CD14-positive monocyte (primary cell): ENCODE measurements around the gene CNTN5. TPM values are rescaled to one million over a fixed set of nuclear protein-coding genes. Genes with fewer than 3 reads are reported as not detected.

Experiments used
- DNase-seq, 3 donors: peaks; one replicate each; pipeline ENCODE4 v3.0.0-alpha.2; 2011 to 2022
- H2AFZ ChIP-seq: 2 replicates; pipeline ENCODE4 v1.6.0; 2012; ENCODE audit warnings: mild to moderate bottlenecking, low read depth, low read length, inconsistent platforms; ENCODE audit not compliant: insufficient read depth, poor library complexity, severe bottlenecking
- H3K27ac ChIP-seq, 2 donors: 1 replicate in 1 of 2; 2 replicates in 1 of 2; pipeline ENCODE4 v1.5.1; 2012 to 2013; ENCODE audit warnings: low read length in 2 of 2, control low read depth in 1 of 2, inconsistent platforms in 1 of 2, low read depth in 1 of 2, mild to moderate bottlenecking in 1 of 2
- H3K27me3 ChIP-seq, 2 donors: one replicate each; pipeline versions ENCODE4 v1.6.0 to v1.6.1; 2011 to 2013; ENCODE audit warnings: low read length in 2 of 2; ENCODE audit not compliant: control insufficient read depth in 2 of 2, insufficient read depth in 2 of 2
- H3K36me3 ChIP-seq, 2 donors: replicated peaks in 1 of 2; 1 replicate in 1 of 2; 2 replicates in 1 of 2; pipeline versions ENCODE4 v1.5.1 to v1.6.1; 2012 to 2013; ENCODE audit warnings: low read length in 2 of 2, control low read depth in 1 of 2, inconsistent platforms in 1 of 2, mild to moderate bottlenecking in 1 of 2; ENCODE audit not compliant: insufficient read depth in 2 of 2, control insufficient read depth in 1 of 2
- H3K4me1 ChIP-seq, 2 donors: 1 replicate in 1 of 2; 2 replicates in 1 of 2; pipeline versions ENCODE4 v1.5.1 to v1.6.1; 2012 to 2013; ENCODE audit warnings: low read length in 2 of 2, control low read depth in 1 of 2, inconsistent platforms in 1 of 2, mild to moderate bottlenecking in 1 of 2, moderate library complexity in 1 of 2; ENCODE audit not compliant: insufficient read depth in 2 of 2, control insufficient read depth in 1 of 2
- H3K4me2 ChIP-seq: replicated peaks from 2 replicates; pipeline ENCODE3; 2012; ENCODE audit warnings: low read length, moderate library complexity, mild to moderate bottlenecking; ENCODE audit not compliant: poor library complexity, severe bottlenecking; ENCODE audit errors: extremely low read depth
- H3K4me3 ChIP-seq, 3 experiments: fragments of 200-600 bp in 1 of 3; sonication (generic) in 1 of 3; replicated peaks in 1 of 3; 1 replicate in 2 of 3; 2 replicates in 1 of 3; pipeline ENCODE4 v1.5.1; 2011 to 2013; ENCODE audit warnings: low read length in 3 of 3, mild to moderate bottlenecking in 3 of 3, control low read depth in 2 of 3, low read depth in 2 of 3, inconsistent platforms in 1 of 3, moderate library complexity in 1 of 3
- H3K79me2 ChIP-seq: 2 replicates; pipeline ENCODE4 v1.6.0; 2012; ENCODE audit warnings: mild to moderate bottlenecking, control low read depth, inconsistent platforms, low read length, moderate library complexity; ENCODE audit not compliant: insufficient read depth
- H3K9ac ChIP-seq: 2 replicates; pipeline ENCODE4 v1.6.0; 2017; ENCODE audit warnings: low read length, mild to moderate bottlenecking; ENCODE audit not compliant: insufficient read depth, poor library complexity, severe bottlenecking
- H3K9me3 ChIP-seq, 2 donors: replicated peaks in 1 of 2; 1 replicate in 1 of 2; 2 replicates in 1 of 2; pipeline versions ENCODE4 v1.5.1 to v1.6.1; 2012 to 2013; ENCODE audit warnings: low read length in 2 of 2, control low read depth in 1 of 2; ENCODE audit not compliant: control insufficient read depth in 1 of 2, insufficient read depth in 1 of 2
- H4K20me1 ChIP-seq: 2 replicates; pipeline ENCODE4 v1.6.0; 2012; ENCODE audit warnings: mild to moderate bottlenecking, low read length, control low read depth, moderate library complexity; ENCODE audit not compliant: insufficient read depth
- H3K27ac Mint-ChIP-seq, 7 donors: one replicate each; pipeline ENCODE4 v1.8.0; 2020; ENCODE audit warnings: mild to moderate bottlenecking in 7 of 7, mixed read lengths in 7 of 7, moderate library complexity in 6 of 7, inconsistent platforms in 2 of 7
- H3K27me3 Mint-ChIP-seq, 3 donors: one replicate each; pipeline ENCODE4 v1.8.0; 2021 to 2022; ENCODE audit warnings: low read depth in 3 of 3, mild to moderate bottlenecking in 3 of 3, mixed read lengths in 3 of 3, moderate library complexity in 3 of 3, inconsistent platforms in 1 of 3
- H3K36me3 Mint-ChIP-seq, 2 donors: one replicate each; pipeline ENCODE4 v1.8.0; 2020; ENCODE audit warnings: mixed read lengths in 2 of 2, inconsistent platforms in 1 of 2, mild to moderate bottlenecking in 1 of 2
- H3K4me1 Mint-ChIP-seq: one replicate; pipeline ENCODE4 v1.8.0; 2020; ENCODE audit warnings: mild to moderate bottlenecking, mixed read lengths
- H3K4me3 Mint-ChIP-seq, 2 donors: one replicate each; pipeline ENCODE4 v1.8.0; 2020; ENCODE audit warnings: mild to moderate bottlenecking in 2 of 2, mixed read lengths in 2 of 2, moderate library complexity in 1 of 2
- H3K9me3 Mint-ChIP-seq, 7 donors: one replicate each; pipeline ENCODE4 v1.8.0; 2020 to 2022; ENCODE audit warnings: mixed read lengths in 7 of 7, mild to moderate bottlenecking in 6 of 7, moderate library complexity in 6 of 7, inconsistent platforms in 2 of 7
- WGBS: methylation state at CpG from one replicate; pipeline ENCODE4 v1.1.5; 2013; ENCODE audit warnings: missing lambda C conversion rate; ENCODE audit not compliant: insufficient coverage; 5-methylcytosine and 5-hydroxymethylcytosine counted together
- intact Hi-C, 2 donors: fragments of 100-400 bp; cut with micrococcal nuclease; formaldehyde crosslinking; loops; one replicate each; pipeline versions ENCODE4 v1.15.0 to v1.15.1; 2023
- polyA plus RNA-seq, 3 donors: library from polyadenylated mRNA; depleted of rRNA in 1 of 3; unstranded in 2 of 3; stranded (reverse) in 1 of 3; fragments of 300-500 nt in 2 of 3; fragments of >200 nt in 1 of 3; fragmentation: Illumina TruSeq in 2 of 3; gene quantifications; 1 replicate in 2 of 3; 2 replicates in 1 of 3; pipeline ENCODE4 v1.2.3, GENCODE V29; 2012 to 2021
- TF ChIP-seq, protein P1 (sequence below): fragments of 200-600 bp; IDR thresholded peaks from one replicate; pipeline ENCODE4 v1.8.0; 2022; ENCODE audit warnings: antibody characterized with exemption, mild to moderate bottlenecking

CNTN5 gene
- polyA plus RNA-seq, 3 donors, result not detected

GRCh38 chr11:99739464-99740089, 718.8 kb downstream of the CNTN5 start:
- Mint-ChIP-seq H3K9me3 (no peaks in the 10 kb centered on the region), H3K27ac (no peak overlapping the region), H3K4me1 (no peaks in the 10 kb centered on the region), H3K4me3 (no peak overlapping the region), H3K27me3 (peaks cover 0 to 3% (median 2%) of the 10 kb centered on the region in 3 donors), H3K36me3 (no peaks in the 10 kb centered on the region)
- H3K4me2 ChIP-seq, result no peak overlapping the region
- no peaks in the 10 kb centered on the region for H3K9me3 ChIP-seq
- H4K20me1 ChIP-seq, result no peaks in the 10 kb centered on the region
- no peaks in the 10 kb centered on the region for H3K27me3 ChIP-seq
- WGBS, result no CpG with 5 or more reads among the region's 4 CpGs
- no peaks in the 10 kb centered on the region for H3K79me2 ChIP-seq
- no peak overlapping the region for H3K27ac ChIP-seq
- TF ChIP-seq, protein P1, sequence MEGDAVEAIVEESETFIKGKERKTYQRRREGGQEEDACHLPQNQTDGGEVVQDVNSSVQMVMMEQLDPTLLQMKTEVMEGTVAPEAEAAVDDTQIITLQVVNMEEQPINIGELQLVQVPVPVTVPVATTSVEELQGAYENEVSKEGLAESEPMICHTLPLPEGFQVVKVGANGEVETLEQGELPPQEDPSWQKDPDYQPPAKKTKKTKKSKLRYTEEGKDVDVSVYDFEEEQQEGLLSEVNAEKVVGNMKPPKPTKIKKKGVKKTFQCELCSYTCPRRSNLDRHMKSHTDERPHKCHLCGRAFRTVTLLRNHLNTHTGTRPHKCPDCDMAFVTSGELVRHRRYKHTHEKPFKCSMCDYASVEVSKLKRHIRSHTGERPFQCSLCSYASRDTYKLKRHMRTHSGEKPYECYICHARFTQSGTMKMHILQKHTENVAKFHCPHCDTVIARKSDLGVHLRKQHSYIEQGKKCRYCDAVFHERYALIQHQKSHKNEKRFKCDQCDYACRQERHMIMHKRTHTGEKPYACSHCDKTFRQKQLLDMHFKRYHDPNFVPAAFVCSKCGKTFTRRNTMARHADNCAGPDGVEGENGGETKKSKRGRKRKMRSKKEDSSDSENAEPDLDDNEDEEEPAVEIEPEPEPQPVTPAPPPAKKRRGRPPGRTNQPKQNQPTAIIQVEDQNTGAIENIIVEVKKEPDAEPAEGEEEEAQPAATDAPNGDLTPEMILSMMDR, result no peak
- intact Hi-C loops, result no loop called here
- no peaks in the 10 kb centered on the region for H3K4me1 ChIP-seq
- no peaks in the 10 kb centered on the region for H3K36me3 ChIP-seq
- H2AFZ ChIP-seq, result no peak overlapping the region
- H3K4me3 ChIP-seq, result no peak overlapping the region
- no peak overlapping the region for H3K9ac ChIP-seq
- no peak for DNase-seq

DNA sequence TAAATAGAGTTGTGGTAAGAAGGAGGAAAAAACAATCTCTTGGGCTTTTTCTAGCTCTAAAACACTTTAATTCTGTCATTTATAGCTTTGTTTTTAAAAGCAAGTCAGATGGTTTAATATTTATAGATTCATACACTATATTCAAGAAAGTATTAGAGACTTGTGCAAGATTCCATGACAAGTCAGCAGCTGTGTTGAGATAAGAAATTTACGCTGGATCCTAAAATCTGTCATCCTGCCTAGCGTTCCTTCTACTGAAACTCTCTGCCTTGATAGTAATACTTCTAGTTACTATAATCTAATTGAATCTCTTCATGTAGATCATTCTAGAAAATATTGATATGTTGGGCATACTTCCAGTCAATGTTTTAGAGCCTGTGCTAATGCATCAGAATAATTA, 721.8 kb downstream of the CNTN5 start:
- Mint-ChIP-seq H3K27me3 (peaks cover 0 to 2% (median 1%) of the 10 kb centered on the region in 3 donors), H3K4me3 (no peak overlapping the region), H3K36me3 (no peaks in the 10 kb centered on the region), H3K9me3 (no peaks in the 10 kb centered on the region), H3K4me1 (no peaks in the 10 kb centered on the region), H3K27ac (no peak overlapping the region)
- no peaks in the 10 kb centered on the region for H3K9me3 ChIP-seq
- H3K4me2 ChIP-seq, result no peak overlapping the region
- no peak overlapping the region for H3K4me3 ChIP-seq
- H3K36me3 ChIP-seq, result no peaks in the 10 kb centered on the region
- H4K20me1 ChIP-seq, result no peaks in the 10 kb centered on the region
- no peak overlapping the region for H2AFZ ChIP-seq
- TF ChIP-seq, protein P1, result no peak
- no peak overlapping the region for H3K27ac ChIP-seq
- intact Hi-C loops, result no loop called here
- H3K79me2 ChIP-seq, result no peaks in the 10 kb centered on the region
- no peak overlapping the region for H3K9ac ChIP-seq
- no peak for DNase-seq
- no peaks in the 10 kb centered on the region for H3K27me3 ChIP-seq
- no peaks in the 10 kb centered on the region for H3K4me1 ChIP-seq
- no CpG with 5 or more reads among the region's 2 CpGs for WGBS
